Transverse colon (tissue), 4 donors: Measurements from ENCODE around the gene PAGE2B. TPM values are rescaled to one million over a fixed set of nuclear protein-coding genes. Genes with fewer than 3 reads are reported as not detected.
"Not testable (repeated sequence)": the region's sequence is repeated elsewhere in the genome, so short reads cannot be mapped to it uniquely, and the experiment has no call there.

Source experiments
- DNase-seq: peaks from one replicate; pipeline ENCODE4 v3.0.0-alpha.2; 2019
- H3K27ac ChIP-seq, 4 donors: fragments of 200-600 bp; sonication (generic); 2 replicates each; pipeline ENCODE4 v1.5.1; 2016 to 2018; ENCODE audit warnings: inconsistent platforms in 4 of 4
- H3K27me3 ChIP-seq: fragments of 200-600 bp; sonication (generic); 2 replicates; pipeline ENCODE4 v1.5.1; 2017; ENCODE audit warnings: inconsistent platforms
- H3K36me3 ChIP-seq, 4 donors: fragments of 200-600 bp; sonication (generic); 2 replicates each; pipeline ENCODE4 v1.5.1; 2017 to 2019; ENCODE audit warnings: inconsistent platforms in 4 of 4
- H3K4me1 ChIP-seq, 4 donors: fragments of 200-600 bp; sonication (generic); 2 replicates each; pipeline ENCODE4 v1.5.1; 2017 to 2020; ENCODE audit warnings: inconsistent platforms in 4 of 4
- H3K4me3 ChIP-seq, 4 donors: fragments of 200-600 bp; sonication (generic); 1 replicate in 1 of 4; 2 replicates in 3 of 4; pipeline versions ENCODE4 v1.5.1 to v1.6.1; 2017 to 2019; ENCODE audit warnings: inconsistent platforms in 4 of 4
- H3K9me3 ChIP-seq, 2 donors: fragments of 200-600 bp; sonication (generic); 2 replicates each; pipeline ENCODE4 v1.5.1; 2017 to 2019; ENCODE audit warnings: inconsistent platforms in 2 of 2
- CTCF ChIP-seq, 5 experiments: fragments of 200-600 bp in 3 of 5; fragments of 450-650 bp in 2 of 5; sonication (generic) in 3 of 5; IDR thresholded peaks; 1 replicate in 2 of 5; 2 replicates in 3 of 5; pipeline ENCODE4 v1.5.1; 2016 to 2017; ENCODE audit warnings: antibody characterized with exemption in 5 of 5, inconsistent platforms in 3 of 5, mild to moderate bottlenecking in 2 of 5, moderate library complexity in 1 of 5
- EP300 ChIP-seq: sonication (generic); formaldehyde crosslinking; IDR thresholded peaks from one replicate; pipeline ENCODE4 v1.6.1; 2017; ENCODE audit warnings: antibody characterized with exemption, low read depth
- POLR2A ChIP-seq: fragments of 450-650 bp; IDR thresholded peaks from one replicate; pipeline ENCODE4 v1.6.1; 2016; ENCODE audit warnings: antibody characterized with exemption, mild to moderate bottlenecking, moderate library complexity
- POLR2AphosphoS5 ChIP-seq, 3 donors: sonication (generic); formaldehyde crosslinking; IDR thresholded peaks; one replicate each; pipeline ENCODE4 v1.6.1; 2016; ENCODE audit warnings: antibody characterized with exemption in 3 of 3
- WGBS, 2 donors: methylation state at CpG; one replicate each; pipeline ENCODE4 v1.1.5; 2018; ENCODE audit warnings: low coverage in 1 of 2; 5-methylcytosine and 5-hydroxymethylcytosine counted together
- in situ Hi-C, 4 donors: fragments of 200-750 bp; cut with MboI; loops; one replicate each; pipeline versions ENCODE4 v1.15.0 to v1.15.1; 2017; ENCODE audit warnings: low sequenced_read_pairs in 3 of 4, low pct_ligation_motif_present in 1 of 4, low pct_unique_long_range_greater_than_20kb in 1 of 4
- intact Hi-C: fragments of 100-400 bp; cut with DNase I; formaldehyde crosslinking; loops from one replicate; pipeline ENCODE4 v1.15.1; 2023; ENCODE audit warnings: low total_unique reads
- total RNA-seq, 4 donors: library from RNA; depleted of rRNA; stranded (reverse); fragments of >200 nt; gene quantifications; one replicate each; pipeline ENCODE4 v1.1.0, GENCODE V29; 2016

PAGE2B gene
- total RNA-seq, 4 donors from 2014 or later = 2.0 TPM; not detected in 3

- DNase-seq = no peak
- H3K36me3 ChIP-seq = no peaks in the 10 kb centered on the region
- H3K27me3 ChIP-seq = no peaks in the 10 kb centered on the region
- H3K4me1 ChIP-seq = no peaks in the 10 kb centered on the region
- no peaks in the 10 kb centered on the region for H3K9me3 ChIP-seq
- WGBS, 2 donors = 75 to 80% methylated on average over 1 to 3 of the region's 3 CpGs
- TF ChIP-seq POLR2AphosphoS5 (IDR thresholded peaks at IDR 0.05) (no peak), EP300 (no peak), POLR2A (no peak), CTCF (IDR thresholded peaks at IDR 0.05) (no peak)
- intact Hi-C loops (no loop called here), in situ Hi-C loops (no loop called here)
- no peak overlapping the region for H3K4me3 ChIP-seq
- H3K27ac ChIP-seq = no peak overlapping the region
Measured at GRCh38 chrX:55039471-55039870, 35.4 kb upstream of the PAGE2B start.

- Histone ChIP-seq H3K27me3 (no peaks in the 10 kb centered on the region), H3K9me3 (no peaks in the 10 kb centered on the region), H3K36me3 (no peaks in the 10 kb centered on the region), H3K27ac (no peak overlapping the region), H3K4me3 (no peak overlapping the region), H3K4me1 (no peaks in the 10 kb centered on the region)
- DNase-seq = no peak
- 94% methylated on average over 6 of the region's 6 CpGs; no CpG with 5 or more reads in 1 of the 2 donors for WGBS, 2 donors
- TF ChIP-seq POLR2AphosphoS5 (IDR thresholded peaks at IDR 0.05) (no peak), CTCF (IDR thresholded peaks at IDR 0.05) (no peak), POLR2A (no peak), EP300 (no peak)
- intact Hi-C loops = no loop called here
- in situ Hi-C loops = no loop called here
Measured at GRCh38 chrX:55041514-55041913, 33.3 kb upstream of the PAGE2B start.

GRCh38 chrX:55050599-55050998 lies 24.2 kb upstream of the PAGE2B start:
- H3K4me3 ChIP-seq, H3K27ac ChIP-seq, H3K27me3 ChIP-seq, DNase-seq, H3K36me3 ChIP-seq, H3K4me1 ChIP-seq, intact Hi-C loops, H3K9me3 ChIP-seq: not testable (repeated sequence)
- WGBS, 2 donors = 80 to 83% methylated on average over 1 to 2 of the region's 2 CpGs
- in situ Hi-C loops = loop anchor here in 2 of 4 donors (25.0 kb wide), 2 partner anchors 163 to 413 kb away; no protein-coding TSS in a partner anchor

GRCh38 chrX:55056820-55057674 lies 17.8 kb upstream of the PAGE2B start:
- 34% methylated on average over 7 of the region's 7 CpGs; no CpG with 5 or more reads in 1 of the 2 donors for WGBS, 2 donors
- intact Hi-C loops (loop anchor here (5.0 kb wide), 1 partner anchor 165 kb away; no protein-coding TSS in a partner anchor), in situ Hi-C loops (loop anchor here in 2 of 4 donors (25.0 kb wide), 2 partner anchors 170 to 420 kb away; no protein-coding TSS in a partner anchor)

More at GRCh38 chrX:55056820-55057674, 17.8 kb upstream of the PAGE2B start:
- H3K36me3 ChIP-seq = no peaks in the 10 kb centered on the region
- H3K27ac ChIP-seq = no peak overlapping the region
- no peaks in the 10 kb centered on the region for H3K4me1 ChIP-seq
- no peak for TF ChIP-seq POLR2AphosphoS5 (IDR thresholded peaks at IDR 0.05)
- TF ChIP-seq POLR2A = no peak
- TF ChIP-seq CTCF (IDR thresholded peaks at IDR 0.05) = no peak
- TF ChIP-seq EP300 = no peak
- H3K9me3 ChIP-seq = no peaks in the 10 kb centered on the region
- H3K4me3 ChIP-seq = peak overlapping the region in 1 of 4 donors; percentile 25
- no peaks in the 10 kb centered on the region for H3K27me3 ChIP-seq
- DNase-seq = no peak
